ENCODE data around the gene MAPRE3. TPM values are rescaled to one million over a fixed set of nuclear protein-coding genes. Genes with fewer than 3 reads are reported as not detected.

The MAPRE3 gene
- total and polyA plus RNA-seq, 2 donors (not counting 1 experiment from before 2014, with no cell fraction given) = 7.9 to 13.9 TPM

DNA sequence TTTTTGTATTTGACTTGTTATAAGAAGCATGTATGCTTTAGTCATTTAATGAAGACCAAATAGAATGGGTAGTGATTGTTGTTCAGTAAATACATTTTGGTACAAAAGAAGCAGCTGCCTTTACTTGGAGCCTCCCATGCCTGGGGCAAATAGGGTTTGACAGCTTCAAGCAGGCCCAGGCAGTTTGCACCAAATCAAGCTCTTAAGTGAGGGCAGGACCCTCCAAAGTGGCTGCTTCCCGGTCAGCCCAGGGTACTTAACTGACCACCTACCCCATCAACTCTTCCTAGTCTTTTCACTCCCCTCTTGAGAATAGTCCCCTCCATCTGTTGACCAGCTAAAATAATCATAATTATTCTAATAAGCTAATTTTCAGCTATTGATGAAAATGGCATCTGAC is 5.2 kb downstream of the MAPRE3 start:
- no peak overlapping the region for H3K4me3 ChIP-seq (replicated peaks in 1 of 4; ENCODE audit: control extremely low read depth in 1 of 4, insufficient read depth in 1 of 4, low read depth in 3 of 4, low read length in 4 of 4)
- peaks cover 3% of the 10 kb centered on the region for H3K79me2 ChIP-seq (ENCODE audit: control insufficient read depth, insufficient read depth, low read length)
- H3K4me2 ChIP-seq (ENCODE audit: extremely low read depth, insufficient read depth, low read length) = no peak overlapping the region

DNA sequence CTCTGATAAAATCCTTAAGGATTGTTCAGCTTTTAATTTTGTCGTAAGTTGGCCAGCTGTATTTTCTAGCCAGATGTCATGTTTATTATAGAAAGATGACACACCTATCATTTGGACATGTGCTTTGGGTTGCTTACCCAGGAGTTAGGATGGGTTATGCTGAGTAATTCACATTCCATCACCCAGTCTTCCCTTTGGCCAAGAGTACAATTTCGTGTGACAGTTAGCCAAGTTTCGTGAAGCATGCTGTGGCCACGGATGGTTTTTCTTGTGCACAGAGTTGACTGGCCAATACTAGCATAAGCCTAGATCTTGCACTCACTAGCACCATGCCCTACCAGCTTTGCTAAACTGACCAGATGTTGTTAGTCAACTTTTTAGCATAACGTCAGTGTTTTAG is 5.8 kb downstream of the MAPRE3 start:
- DNase-seq (ENCODE audit: low read depth in 2 of 2) = peak; percentile 45 to 77
- Histone ChIP-seq H3K79me2 (ENCODE audit: control insufficient read depth, insufficient read depth, low read length) (peaks cover 3% of the 10 kb centered on the region), H3K9ac (ENCODE audit: insufficient read depth, low read length) (no peak overlapping the region), H3K9me3 (ENCODE audit: control insufficient read depth, insufficient read depth, low read depth, low read length) (no peaks in the 10 kb centered on the region), H3K27ac (ENCODE audit: insufficient read depth, low read length) (no peak overlapping the region), H3K36me3 (ENCODE audit: control insufficient read depth, insufficient read depth, low read length) (no peaks in the 10 kb centered on the region), H4K20me1 (ENCODE audit: control insufficient read depth, extremely low read depth, insufficient read depth, low read length) (no peaks in the 10 kb centered on the region), H3K4me2 (ENCODE audit: extremely low read depth, insufficient read depth, low read length) (peak overlapping the region; percentile 56), H3K4me1 (ENCODE audit: control insufficient read depth, extremely low read depth, insufficient read depth, low read length) (peaks cover 4% of the 10 kb centered on the region), H2AFZ (ENCODE audit: low read length) (no peak overlapping the region), H3K27me3 (ENCODE audit: control insufficient read depth, insufficient read depth, low read length) (no peaks in the 10 kb centered on the region), H3K4me3 (replicated peaks in 1 of 4; ENCODE audit: control extremely low read depth in 1 of 4, insufficient read depth in 1 of 4, low read depth in 3 of 4, low read length in 4 of 4) (no peak overlapping the region)
- TF ChIP-seq, protein P1, sequence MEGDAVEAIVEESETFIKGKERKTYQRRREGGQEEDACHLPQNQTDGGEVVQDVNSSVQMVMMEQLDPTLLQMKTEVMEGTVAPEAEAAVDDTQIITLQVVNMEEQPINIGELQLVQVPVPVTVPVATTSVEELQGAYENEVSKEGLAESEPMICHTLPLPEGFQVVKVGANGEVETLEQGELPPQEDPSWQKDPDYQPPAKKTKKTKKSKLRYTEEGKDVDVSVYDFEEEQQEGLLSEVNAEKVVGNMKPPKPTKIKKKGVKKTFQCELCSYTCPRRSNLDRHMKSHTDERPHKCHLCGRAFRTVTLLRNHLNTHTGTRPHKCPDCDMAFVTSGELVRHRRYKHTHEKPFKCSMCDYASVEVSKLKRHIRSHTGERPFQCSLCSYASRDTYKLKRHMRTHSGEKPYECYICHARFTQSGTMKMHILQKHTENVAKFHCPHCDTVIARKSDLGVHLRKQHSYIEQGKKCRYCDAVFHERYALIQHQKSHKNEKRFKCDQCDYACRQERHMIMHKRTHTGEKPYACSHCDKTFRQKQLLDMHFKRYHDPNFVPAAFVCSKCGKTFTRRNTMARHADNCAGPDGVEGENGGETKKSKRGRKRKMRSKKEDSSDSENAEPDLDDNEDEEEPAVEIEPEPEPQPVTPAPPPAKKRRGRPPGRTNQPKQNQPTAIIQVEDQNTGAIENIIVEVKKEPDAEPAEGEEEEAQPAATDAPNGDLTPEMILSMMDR (conservative IDR thresholded peaks at IDR 0.05 in 1 of 2, IDR thresholded peaks at IDR 0.05 in 1 of 2; ENCODE audit: low read depth in 1 of 2, low read length in 2 of 2) = no peak
- no peak for TF ChIP-seq EZH2 (IDR thresholded peaks at IDR 0.05; ENCODE audit: low read length, missing control alignments)

More for the DNA sequence above, 5.2 kb downstream of the MAPRE3 start:
- Histone ChIP-seq H3K27ac (ENCODE audit: insufficient read depth, low read length) (no peak overlapping the region), H3K27me3 (ENCODE audit: control insufficient read depth, insufficient read depth, low read length) (no peaks in the 10 kb centered on the region), H3K9ac (ENCODE audit: insufficient read depth, low read length) (no peak overlapping the region), H3K4me1 (ENCODE audit: control insufficient read depth, extremely low read depth, insufficient read depth, low read length) (peaks cover 5% of the 10 kb centered on the region), H3K9me3 (ENCODE audit: control insufficient read depth, insufficient read depth, low read depth, low read length) (no peaks in the 10 kb centered on the region), H3K36me3 (ENCODE audit: control insufficient read depth, insufficient read depth, low read length) (no peaks in the 10 kb centered on the region), H2AFZ (ENCODE audit: low read length) (no peak overlapping the region), H4K20me1 (ENCODE audit: control insufficient read depth, extremely low read depth, insufficient read depth, low read length) (no peaks in the 10 kb centered on the region)
- TF ChIP-seq, protein P1 (conservative IDR thresholded peaks at IDR 0.05 in 1 of 2, IDR thresholded peaks at IDR 0.05 in 1 of 2; ENCODE audit: low read depth in 1 of 2, low read length in 2 of 2) = no peak
- no peak for TF ChIP-seq EZH2 (IDR thresholded peaks at IDR 0.05; ENCODE audit: low read length, missing control alignments)
- no peak for DNase-seq (ENCODE audit: low read depth in 2 of 2)

DNA sequence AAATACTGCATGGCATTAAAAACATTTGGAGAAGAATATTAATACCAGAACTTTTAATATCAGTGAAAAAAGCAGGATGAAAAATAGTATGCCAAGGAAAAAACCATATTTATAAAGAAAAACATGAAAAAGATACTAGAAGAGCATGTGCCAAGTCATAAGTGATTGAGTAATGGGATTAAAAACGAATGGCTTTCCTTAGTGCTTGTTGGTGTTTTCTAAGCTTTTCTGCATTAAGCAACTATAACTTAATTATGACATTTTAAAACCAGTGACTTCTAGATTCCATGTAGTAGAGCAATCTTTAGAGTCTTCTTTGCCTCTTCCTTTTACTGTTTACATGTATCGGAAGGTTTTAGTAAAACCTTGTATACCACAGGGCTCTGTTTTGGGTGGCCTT is 6.6 kb downstream of the MAPRE3 start:
- H3K27ac ChIP-seq (ENCODE audit: insufficient read depth, low read length) = no peak overlapping the region
- H3K9me3 ChIP-seq (ENCODE audit: control insufficient read depth, insufficient read depth, low read depth, low read length) = no peaks in the 10 kb centered on the region
- H3K79me2 ChIP-seq (ENCODE audit: control insufficient read depth, insufficient read depth, low read length) = peaks cover 3% of the 10 kb centered on the region
- peaks cover 2% of the 10 kb centered on the region for H3K4me1 ChIP-seq (ENCODE audit: control insufficient read depth, extremely low read depth, insufficient read depth, low read length)
- H2AFZ ChIP-seq (ENCODE audit: low read length) = no peak overlapping the region
- TF ChIP-seq, protein P1 (conservative IDR thresholded peaks at IDR 0.05 in 1 of 2, IDR thresholded peaks at IDR 0.05 in 1 of 2; ENCODE audit: low read depth in 1 of 2, low read length in 2 of 2) = no peak
- no peak for TF ChIP-seq EZH2 (IDR thresholded peaks at IDR 0.05; ENCODE audit: low read length, missing control alignments)
- DNase-seq (ENCODE audit: low read depth in 2 of 2) = no peak
- no peaks in the 10 kb centered on the region for H3K36me3 ChIP-seq (ENCODE audit: control insufficient read depth, insufficient read depth, low read length)
- no peak overlapping the region for H3K4me3 ChIP-seq (replicated peaks in 1 of 4; ENCODE audit: control extremely low read depth in 1 of 4, insufficient read depth in 1 of 4, low read depth in 3 of 4, low read length in 4 of 4)
- no peak overlapping the region for H3K4me2 ChIP-seq (ENCODE audit: extremely low read depth, insufficient read depth, low read length)
- H3K9ac ChIP-seq (ENCODE audit: insufficient read depth, low read length) = no peak overlapping the region
- H4K20me1 ChIP-seq (ENCODE audit: control insufficient read depth, extremely low read depth, insufficient read depth, low read length) = no peaks in the 10 kb centered on the region
- no peaks in the 10 kb centered on the region for H3K27me3 ChIP-seq (ENCODE audit: control insufficient read depth, insufficient read depth, low read length)

Data from fibroblast of lung (primary cell).